ENCODE data around the gene ARL6IP5. TPM values are rescaled to one million over a fixed set of nuclear protein-coding genes. Genes with fewer than 3 reads are reported as not detected.

ARL6IP5 gene, protein sequence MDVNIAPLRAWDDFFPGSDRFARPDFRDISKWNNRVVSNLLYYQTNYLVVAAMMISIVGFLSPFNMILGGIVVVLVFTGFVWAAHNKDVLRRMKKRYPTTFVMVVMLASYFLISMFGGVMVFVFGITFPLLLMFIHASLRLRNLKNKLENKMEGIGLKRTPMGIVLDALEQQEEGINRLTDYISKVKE
- total RNA-seq, result 195 TPM
- long read RNA-seq, transcript ARL6IP5-201 (3 exons, 2,101 nt), result major isoform, 219 of 224 reads
- long read RNA-seq, partial matches to known transcripts, result 1 of 224 reads
- long read RNA-seq, other reads (novel, unspliced or antisense), result 4 of 224 reads

DNA sequence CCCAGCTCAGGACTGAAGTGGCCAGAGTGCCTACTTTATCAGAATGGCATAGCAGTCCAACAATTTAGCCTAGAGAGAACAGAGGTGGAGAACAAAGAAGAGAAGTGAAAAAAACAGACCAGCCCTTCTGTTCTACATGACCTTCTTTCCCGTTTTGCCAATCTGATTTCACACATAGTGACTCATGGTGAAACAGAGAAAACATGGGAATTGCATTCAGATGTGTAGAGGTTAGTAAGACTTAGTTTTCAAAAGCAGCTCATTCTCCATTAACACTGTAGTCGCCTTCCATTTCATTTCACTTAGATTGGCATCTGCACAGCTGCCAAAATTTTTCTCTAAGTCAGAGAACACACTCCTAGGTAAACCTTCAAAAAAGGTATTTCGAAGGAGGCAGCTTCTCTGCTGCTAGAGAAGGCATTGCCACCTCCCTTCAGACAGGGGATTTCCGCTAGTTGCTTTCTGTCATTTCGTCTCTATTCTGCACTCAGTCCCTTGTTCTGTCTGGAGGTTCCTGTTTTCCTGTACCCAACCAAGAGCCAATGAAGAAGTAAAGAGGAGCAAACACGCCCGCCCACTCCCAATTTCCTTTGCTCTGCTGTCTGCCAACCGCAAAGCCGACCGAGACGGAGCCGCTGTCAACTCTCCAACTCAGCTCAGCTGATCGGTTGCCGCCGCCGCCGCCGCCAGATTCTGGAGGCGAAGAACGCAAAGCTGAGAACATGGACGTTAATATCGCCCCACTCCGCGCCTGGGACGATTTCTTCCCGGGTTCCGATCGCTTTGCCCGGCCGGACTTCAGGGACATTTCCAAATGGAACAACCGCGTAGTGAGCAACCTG is at the start of gene ARL6IP5:
ARL6IP5 (plus strand) TSS at position 612 of the 842 bp plus-strand sequence; CDS start at position 723, 111 bp downstream.
- ATAC-seq, result peak; percentile 72
- DNase-seq (ENCODE audit: missing footprints), result peak; percentile 97
- intact Hi-C loops (cut with DNase I), result no loop called here

DNA sequence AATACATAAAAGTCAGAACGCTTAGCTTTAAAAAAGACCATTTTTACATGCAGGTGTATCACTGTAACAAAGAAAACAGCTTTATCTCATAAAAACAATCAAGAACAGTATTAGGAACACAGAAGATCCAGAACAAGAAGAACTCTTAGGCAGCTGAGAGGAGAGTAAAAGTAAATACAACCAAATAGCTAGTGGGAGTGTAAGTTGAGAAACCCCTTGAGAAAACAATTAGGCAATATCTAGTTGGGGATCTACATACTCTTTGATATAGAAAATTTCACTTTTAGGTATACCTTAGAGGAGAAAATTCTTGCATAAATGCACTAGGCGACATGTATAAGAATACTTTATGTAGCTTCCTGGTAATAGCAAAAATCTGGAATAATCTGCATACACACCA is 40.1 kb upstream of the ARL6IP5 start:
- intact Hi-C loops (cut with DNase I), result no loop called here
- ATAC-seq (no peak), DNase-seq (ENCODE audit: missing footprints) (no peak)

- DNase-seq (ENCODE audit: missing footprints) (no peak), ATAC-seq (no peak)
- intact Hi-C loops (cut with DNase I), result no loop called here
Measured at GRCh38 chr3:69048990-69049389, 35.7 kb upstream of the ARL6IP5 start.

DNA sequence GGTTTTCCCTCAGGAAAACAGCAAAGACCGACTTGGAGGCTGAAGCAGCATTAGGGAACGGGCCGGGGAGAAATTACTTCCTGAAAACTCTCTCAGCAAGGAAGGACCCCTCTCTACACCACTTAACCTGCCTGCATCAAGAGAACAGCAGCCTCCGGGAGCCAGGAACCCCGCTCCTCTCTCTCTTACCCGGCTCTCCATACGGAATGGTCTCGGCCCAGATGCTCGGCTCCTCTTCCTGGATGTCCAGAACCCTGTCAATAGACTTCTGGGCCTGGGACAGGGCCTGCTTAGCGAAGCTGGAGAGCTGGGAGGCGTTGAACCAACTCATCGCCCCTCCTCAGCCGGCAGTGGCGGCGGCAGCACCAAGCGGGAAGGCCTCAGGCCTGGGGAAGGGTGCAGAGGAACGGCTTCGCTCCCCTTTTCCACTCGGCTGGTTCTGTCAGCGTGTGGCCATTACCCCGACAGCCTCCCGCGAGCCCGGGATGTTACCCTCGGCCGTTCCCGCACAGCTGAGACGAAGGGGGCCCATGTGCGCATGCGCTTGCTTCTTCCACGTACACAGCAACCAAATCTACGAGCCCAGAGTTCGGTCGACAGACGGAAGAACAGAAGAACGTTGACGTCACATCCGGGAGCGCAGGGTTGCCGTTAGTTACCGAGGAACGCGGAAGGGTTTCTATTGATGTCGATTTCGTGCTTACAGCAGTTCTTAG is 32.8 kb upstream of the ARL6IP5 start, which contains the start of gene TMF1:
TMF1 (minus strand) TSS at position 578 of the 716 bp plus-strand sequence; CDS start at position 331, 247 bp downstream.
- peak; percentile 98 for ATAC-seq
- peak; percentile 99 for DNase-seq (ENCODE audit: missing footprints)
- intact Hi-C loops (cut with DNase I), result loop anchor here (2.0 to 5.0 kb wide), 2 partner anchors 27 to 40 kb away; partner anchors contain the start of gene EOGT

- ATAC-seq (no peak), DNase-seq (ENCODE audit: missing footprints) (no peak)
- intact Hi-C loops (cut with DNase I), result loop anchor here (2.0 to 5.0 kb wide), 2 partner anchors 26 to 40 kb away; partner anchors contain the start of gene EOGT
Measured at GRCh38 chr3:69052472-69052898, 32.3 kb upstream of the ARL6IP5 start.

GRCh38 chr3:69058180-69058946 is 26.4 kb upstream of the ARL6IP5 start:
- intact Hi-C loops (cut with DNase I), result no loop called here
- no peak for DNase-seq (ENCODE audit: missing footprints)
- ATAC-seq, result no peak

GRCh38 chr3:69058947-69059224 is 25.9 kb upstream of the ARL6IP5 start:
- ATAC-seq (no peak), DNase-seq (ENCODE audit: missing footprints) (no peak)
- intact Hi-C loops (cut with DNase I), result no loop called here

- DNase-seq (ENCODE audit: missing footprints) (no peak), ATAC-seq (no peak)
- intact Hi-C loops (cut with DNase I), result no loop called here
Measured at GRCh38 chr3:69059688-69060087, 25.0 kb upstream of the ARL6IP5 start.

- ATAC-seq (no peak), DNase-seq (ENCODE audit: missing footprints) (no peak)
- intact Hi-C loops (cut with DNase I), result no loop called here
Measured at GRCh38 chr3:69063636-69064035, 21.1 kb upstream of the ARL6IP5 start.

DNA sequence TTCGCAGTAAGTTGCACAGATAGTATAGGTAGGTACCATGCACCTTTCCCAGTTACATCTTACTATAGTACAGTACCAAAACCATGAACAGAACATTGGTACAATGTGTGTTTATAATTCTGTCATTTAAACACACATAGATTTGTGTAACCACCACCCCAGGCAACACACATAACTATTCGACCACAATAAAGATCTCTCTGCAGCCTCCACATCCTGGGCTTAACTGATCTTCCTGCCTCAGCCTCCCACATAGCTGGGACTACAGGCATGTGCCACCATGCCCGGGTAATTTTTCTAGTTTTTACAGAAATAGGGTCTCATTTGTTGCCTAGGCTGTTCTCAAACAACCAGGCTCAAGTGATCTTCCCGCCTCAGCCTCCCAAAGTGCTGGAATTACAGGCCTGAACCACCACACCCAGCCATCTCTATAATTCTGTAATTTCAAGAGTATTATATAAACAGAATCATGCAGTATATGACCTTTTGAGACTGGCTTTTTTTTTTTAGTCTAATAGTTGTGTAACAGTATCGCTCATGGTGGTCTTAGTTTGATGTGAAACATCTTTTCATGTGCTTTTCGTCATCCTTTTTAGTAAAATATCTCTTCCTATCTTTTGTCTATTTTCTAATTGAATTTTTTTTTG is 19.3 kb upstream of the ARL6IP5 start:
- ATAC-seq (no peak), DNase-seq (ENCODE audit: missing footprints) (no peak)
- intact Hi-C loops (cut with DNase I), result no loop called here

DNA sequence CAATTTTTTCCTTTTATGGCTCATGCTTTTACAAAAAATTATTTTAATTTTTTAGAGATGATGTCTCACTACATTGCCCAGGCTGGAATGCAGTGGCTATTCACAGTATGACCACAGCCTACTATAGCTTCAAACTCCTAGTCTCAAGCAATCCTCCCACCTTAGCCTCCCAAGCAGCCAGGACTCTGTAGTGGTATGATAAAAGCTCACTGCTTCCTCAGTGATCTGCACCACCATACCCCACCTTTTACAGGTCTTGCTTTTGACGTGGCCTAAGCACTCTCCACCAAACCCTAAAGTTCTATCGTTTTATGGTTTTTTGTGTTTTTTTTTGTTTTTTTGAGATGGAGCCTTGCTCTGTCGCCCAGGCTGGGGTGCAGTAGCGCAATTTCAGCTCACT is 18.6 kb upstream of the ARL6IP5 start:
- ATAC-seq, result no peak
- no peak for DNase-seq (ENCODE audit: missing footprints)
- intact Hi-C loops (cut with DNase I), result no loop called here

DNA sequence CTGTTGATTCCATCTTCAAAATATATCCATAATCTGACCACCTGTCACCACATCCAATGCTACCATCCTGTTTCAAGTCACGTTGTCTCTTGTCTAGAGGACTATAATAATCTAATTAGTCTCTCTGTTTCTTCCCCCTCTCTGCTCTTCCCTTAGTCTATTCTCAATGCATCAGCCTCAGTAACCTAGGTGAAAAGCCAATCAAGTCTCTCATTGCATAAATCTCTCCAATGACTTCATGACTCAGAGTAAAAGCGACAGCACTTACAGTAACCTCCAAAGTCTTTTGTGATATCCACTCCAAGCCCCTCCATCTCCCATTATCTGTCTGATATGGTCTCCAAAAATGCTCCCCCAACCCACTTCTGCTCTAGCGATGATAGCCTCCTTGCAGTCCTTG is 11.8 kb upstream of the ARL6IP5 start:
- DNase-seq (ENCODE audit: missing footprints) (no peak), ATAC-seq (no peak)
- intact Hi-C loops (cut with DNase I), result no loop called here

DNA sequence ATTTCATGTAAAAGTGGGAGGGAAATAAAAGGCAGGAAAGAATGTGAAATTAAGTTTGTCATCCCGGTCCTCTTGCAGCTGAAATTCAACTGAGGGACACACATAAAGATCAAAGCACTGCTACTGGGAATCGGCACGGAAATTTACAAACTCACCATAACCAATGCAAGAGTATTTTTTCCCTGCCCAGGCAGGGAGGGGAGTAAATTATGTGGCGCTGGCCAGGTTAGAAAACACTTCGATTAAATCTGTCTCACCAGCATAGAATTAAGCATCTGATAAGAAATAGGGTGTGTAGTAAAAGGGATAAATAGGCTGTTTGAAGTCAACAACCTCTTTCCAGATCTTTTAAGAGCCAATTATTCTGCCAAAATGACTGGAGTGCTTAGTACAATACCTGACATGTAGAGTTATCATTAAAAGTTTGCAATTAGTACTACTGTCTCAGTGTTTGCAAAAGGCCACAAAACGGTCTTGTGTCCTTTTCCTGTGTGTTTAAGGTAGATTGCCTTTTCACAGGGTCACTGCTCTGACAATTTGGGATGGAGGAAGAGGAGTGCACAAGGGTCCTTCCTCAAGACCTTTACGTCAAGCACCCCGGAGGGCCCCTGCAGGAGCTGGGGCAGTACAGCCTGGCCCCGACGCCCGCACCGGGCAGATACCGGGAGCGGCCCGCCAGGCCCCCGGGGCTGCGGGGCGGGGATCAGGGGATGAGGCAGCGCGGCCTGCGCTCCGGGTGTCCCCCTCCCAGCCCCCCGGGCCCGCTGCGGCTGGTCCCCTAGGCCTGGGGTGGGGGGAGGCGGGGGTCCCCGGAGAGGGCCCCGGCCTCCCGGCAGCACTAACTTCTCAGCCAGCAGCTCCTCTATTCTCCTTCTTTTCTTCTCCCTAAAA is 5.2 kb upstream of the ARL6IP5 start:
- DNase-seq (ENCODE audit: missing footprints) (peak; percentile 72), ATAC-seq (peak; percentile 45)
- intact Hi-C loops (cut with DNase I), result loop anchor here (2.0 kb wide), 2 partner anchors 27 to 41 kb away; partner anchors contain the start of gene TMF1

DNA sequence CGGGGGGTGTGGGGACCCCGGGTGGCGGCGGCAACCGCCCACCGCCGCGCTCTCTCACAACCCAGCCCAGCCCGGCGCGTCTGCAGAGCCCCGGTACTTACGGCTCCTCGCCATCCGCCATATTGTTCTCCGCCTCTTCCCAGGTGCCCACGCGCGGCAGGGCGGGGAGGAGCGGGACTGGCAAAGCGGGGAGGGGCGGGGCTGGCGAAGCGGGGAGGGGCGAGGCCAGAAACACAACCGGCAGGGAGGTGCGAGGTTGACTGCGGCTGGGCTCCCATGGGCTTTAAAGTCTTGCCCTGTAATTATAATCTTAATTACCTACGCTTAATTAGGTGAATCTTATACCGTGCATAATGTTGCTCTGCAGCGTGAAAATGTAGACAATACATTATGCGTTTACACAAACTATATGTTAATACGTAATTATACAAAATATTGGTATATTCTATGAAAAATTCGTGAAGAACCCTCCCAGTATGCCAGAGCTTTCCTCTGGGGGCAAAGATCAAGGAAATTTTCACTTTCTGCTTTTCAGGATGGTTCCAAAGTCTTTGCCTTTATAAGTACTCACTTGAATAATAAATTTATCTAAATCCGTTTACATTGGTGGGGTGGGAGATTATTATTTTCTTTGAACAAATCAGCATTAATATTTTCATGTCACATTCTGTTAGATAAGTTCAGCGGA is 4.4 kb upstream of the ARL6IP5 start, which contains the start of gene UBA3:
UBA3 (minus strand) TSS at position 133 of the 688 bp plus-strand sequence; CDS start at position 121, 12 bp downstream.
- intact Hi-C loops (cut with DNase I), result loop anchor here (2.0 kb wide), 1 partner anchor 40 kb away; no protein-coding TSS in a partner anchor
- peak; percentile 88 for ATAC-seq
- DNase-seq (ENCODE audit: missing footprints), result peak; percentile 96

GRCh38 chr3:69081583-69082262 is 3.0 kb upstream of the ARL6IP5 start:
- intact Hi-C loops (cut with DNase I), result loop anchor here (2.0 kb wide), 1 partner anchor 39 kb away; no protein-coding TSS in a partner anchor
- no peak for ATAC-seq

GRCh38 chr3:69082361-69082760 is 2.4 kb upstream of the ARL6IP5 start:
- intact Hi-C loops (cut with DNase I), result no loop called here
- DNase-seq (ENCODE audit: missing footprints) (no peak), ATAC-seq (no peak)

More at GRCh38 chr3:69081583-69082262, 3.0 kb upstream of the ARL6IP5 start:
- DNase-seq (ENCODE audit: missing footprints), result no peak
